SK-N-SH treated with all-trans-retinoic acid at 6 μM for 48 hours (cell line): ENCODE results near the gene USP46.

Experiments used
- ATAC-seq: fragments of 200-7000 bp; cut with Tn5 transposase; 3 replicates; pipeline ENCODE4 v1.9.1; 2020; ENCODE audit warnings: mild to moderate bottlenecking, moderate library complexity
- ARNTL ChIP-seq: fragments of 450-650 bp; formaldehyde crosslinking; IDR thresholded peaks from 2 replicates; pipeline ENCODE4 v1.5.0; 2020; ENCODE audit warnings: low read depth, mild to moderate bottlenecking, moderate library complexity, borderline replicate concordance
- BACH2 ChIP-seq: fragments of 250-450 bp; sonication (Bioruptor Pico); IDR thresholded peaks from 2 replicates; pipeline ENCODE4 v1.9.0; 2021; ENCODE audit warnings: mild to moderate bottlenecking, borderline replicate concordance
- CREB5 ChIP-seq: fragments of 250-450 bp; sonication (Bioruptor Pico); IDR thresholded peaks from 2 replicates; pipeline ENCODE4 v1.5.1; 2020; ENCODE audit warnings: low read depth, mild to moderate bottlenecking, moderate library complexity
- CSDC2 ChIP-seq: fragments of 250-450 bp; sonication (Bioruptor Pico); IDR thresholded peaks from 2 replicates; pipeline ENCODE4 v1.5.0; 2020; ENCODE audit warnings: mild to moderate bottlenecking, moderate library complexity
- ESRRG ChIP-seq: fragments of 250-450 bp; sonication (Bioruptor Pico); IDR thresholded peaks from 2 replicates; pipeline ENCODE4 v1.6.1; 2021; ENCODE audit warnings: mild to moderate bottlenecking
- GLIS3 ChIP-seq: fragments of 250-450 bp; sonication (Bioruptor Pico); IDR thresholded peaks from 2 replicates; pipeline ENCODE4 v1.5.0; 2020; ENCODE audit warnings: mild to moderate bottlenecking, moderate library complexity
- ISL1 ChIP-seq: fragments of 250-450 bp; sonication (Bioruptor Pico); IDR thresholded peaks from 2 replicates; pipeline ENCODE4 v2.1.2; 2022; ENCODE audit warnings: mild to moderate bottlenecking, moderate library complexity
- OSR1 ChIP-seq: fragments of 250-450 bp; sonication (Bioruptor Pico); IDR thresholded peaks from 2 replicates; pipeline ENCODE4 v1.8.0; 2022; ENCODE audit warnings: moderate library complexity, mild to moderate bottlenecking, inconsistent platforms
- PATZ1 ChIP-seq: fragments of 250-450 bp; sonication (Bioruptor Pico); IDR thresholded peaks from 2 replicates; pipeline ENCODE4 v1.8.0; 2020; ENCODE audit warnings: mild to moderate bottlenecking, moderate library complexity, borderline replicate concordance
- POU6F1 ChIP-seq: fragments of 250-450 bp; sonication (Bioruptor Pico); IDR thresholded peaks from 2 replicates; pipeline ENCODE4 v1.8.0; 2021; ENCODE audit warnings: low read depth, mild to moderate bottlenecking, moderate library complexity, borderline replicate concordance
- PPARA ChIP-seq: fragments of 250-450 bp; sonication (Bioruptor Pico); IDR thresholded peaks from 2 replicates; pipeline ENCODE4 v1.5.0; 2020; ENCODE audit warnings: mild to moderate bottlenecking, borderline replicate concordance
- RARB ChIP-seq: fragments of 250-450 bp; sonication (Bioruptor Pico); IDR thresholded peaks from 2 replicates; pipeline ENCODE4 v1.8.0; 2021; ENCODE audit warnings: mild to moderate bottlenecking, moderate library complexity
- TCF4 ChIP-seq: fragments of 250-450 bp; sonication (Bioruptor Pico); IDR thresholded peaks from 2 replicates; pipeline ENCODE4 v1.8.0; 2021; ENCODE audit warnings: mild to moderate bottlenecking, moderate library complexity, borderline replicate concordance
- TOX ChIP-seq: fragments of 250-450 bp; sonication (Bioruptor Pico); IDR thresholded peaks from 2 replicates; pipeline ENCODE4 v1.8.0; 2021; ENCODE audit warnings: mild to moderate bottlenecking, moderate library complexity, borderline replicate concordance
- ZC3H10 ChIP-seq: fragments of 250-450 bp; sonication (Bioruptor Pico); IDR thresholded peaks from 2 replicates; pipeline ENCODE4 v1.5.1; 2021; ENCODE audit warnings: mild to moderate bottlenecking, moderate library complexity
- ZFP3 ChIP-seq: fragments of 250-450 bp; sonication (Bioruptor Pico); IDR thresholded peaks from 2 replicates; pipeline ENCODE4 v1.5.0; 2020; ENCODE audit warnings: mild to moderate bottlenecking, moderate library complexity
- ZFP30 ChIP-seq: fragments of 450-650 bp; formaldehyde crosslinking; IDR thresholded peaks from 2 replicates; pipeline ENCODE4 v1.5.0; 2022; ENCODE audit warnings: mild to moderate bottlenecking, moderate library complexity
- ZNF565 ChIP-seq: fragments of 450-650 bp; formaldehyde crosslinking; conservative IDR thresholded peaks from 2 replicates; pipeline ENCODE4 v1.5.0; 2020; ENCODE audit warnings: low read depth, mild to moderate bottlenecking, moderate library complexity
- ZNF70 ChIP-seq: fragments of 450-650 bp; formaldehyde crosslinking; IDR thresholded peaks from 2 replicates; pipeline ENCODE4 v1.5.0; 2020; ENCODE audit warnings: mild to moderate bottlenecking, moderate library complexity
- ZNF8 ChIP-seq: fragments of 450-650 bp; formaldehyde crosslinking; IDR thresholded peaks from 2 replicates; pipeline ENCODE4 v1.5.0; 2020; ENCODE audit warnings: mild to moderate bottlenecking, moderate library complexity
- TF ChIP-seq, protein P1 (sequence below): fragments of 250-450 bp; sonication (Bioruptor Pico); IDR thresholded peaks from 2 replicates; pipeline ENCODE4 v1.5.1; 2021; ENCODE audit warnings: mild to moderate bottlenecking, moderate library complexity

The USP46 gene

GRCh38 chr4:52661966-52662690 is 3.0 kb upstream of the USP46 start (continued):
- no peak for TF ChIP-seq BACH2 (CRISPR knock-in tag)
- TF ChIP-seq PATZ1 (CRISPR knock-in tag), result no peak
- no peak for TF ChIP-seq ISL1 (CRISPR knock-in tag)
- TF ChIP-seq PPARA (CRISPR knock-in tag), result no peak
- no peak for TF ChIP-seq ZNF8 (CRISPR knock-in tag)
- TF ChIP-seq CSDC2 (CRISPR knock-in tag), result no peak
- TF ChIP-seq RARB (CRISPR knock-in tag), result no peak
- no peak for TF ChIP-seq TCF4 (CRISPR knock-in tag)
- TF ChIP-seq OSR1, result no peak
- no peak for TF ChIP-seq ZNF565
- no peak for TF ChIP-seq CREB5 (CRISPR knock-in tag)

GRCh38 chr4:52660643-52661042 is 1.5 kb upstream of the USP46 start:
- no peak for TF ChIP-seq POU6F1
- TF ChIP-seq ZC3H10 (CRISPR knock-in tag), result no peak
- TF ChIP-seq TCF4 (CRISPR knock-in tag), result no peak
- TF ChIP-seq GLIS3 (CRISPR knock-in tag), result no peak
- no peak for TF ChIP-seq ESRRG (CRISPR knock-in tag)
- no peak for TF ChIP-seq TOX (CRISPR knock-in tag)

GRCh38 chr4:52659722-52660261 is 691 bp upstream of the USP46 start:
- TF ChIP-seq POU6F1 (no peak), ZNF70 (CRISPR knock-in tag) (no peak), ZFP30 (CRISPR knock-in tag) (no peak), ESRRG (CRISPR knock-in tag) (no peak), ZNF8 (CRISPR knock-in tag) (no peak), ISL1 (CRISPR knock-in tag) (no peak), PATZ1 (CRISPR knock-in tag) (no peak), TCF4 (CRISPR knock-in tag) (no peak), ZNF565 (no peak)
- ATAC-seq, result peak; percentile 24

More at GRCh38 chr4:52660643-52661042, 1.5 kb upstream of the USP46 start:
- ATAC-seq, result no peak

GRCh38 chr4:52658641-52659000 is 480 bp downstream of the USP46 start:
- no peak for ATAC-seq
- TF ChIP-seq ZFP30 (CRISPR knock-in tag) (no peak), OSR1 (no peak), ARNTL (no peak), POU6F1 (no peak), PATZ1 (CRISPR knock-in tag) (no peak), PPARA (CRISPR knock-in tag) (no peak), CSDC2 (CRISPR knock-in tag) (no peak), ZFP3 (no peak), ZC3H10 (CRISPR knock-in tag) (no peak), ZNF8 (CRISPR knock-in tag) (no peak), TOX (CRISPR knock-in tag) (no peak)
- TF ChIP-seq, protein P1, sequence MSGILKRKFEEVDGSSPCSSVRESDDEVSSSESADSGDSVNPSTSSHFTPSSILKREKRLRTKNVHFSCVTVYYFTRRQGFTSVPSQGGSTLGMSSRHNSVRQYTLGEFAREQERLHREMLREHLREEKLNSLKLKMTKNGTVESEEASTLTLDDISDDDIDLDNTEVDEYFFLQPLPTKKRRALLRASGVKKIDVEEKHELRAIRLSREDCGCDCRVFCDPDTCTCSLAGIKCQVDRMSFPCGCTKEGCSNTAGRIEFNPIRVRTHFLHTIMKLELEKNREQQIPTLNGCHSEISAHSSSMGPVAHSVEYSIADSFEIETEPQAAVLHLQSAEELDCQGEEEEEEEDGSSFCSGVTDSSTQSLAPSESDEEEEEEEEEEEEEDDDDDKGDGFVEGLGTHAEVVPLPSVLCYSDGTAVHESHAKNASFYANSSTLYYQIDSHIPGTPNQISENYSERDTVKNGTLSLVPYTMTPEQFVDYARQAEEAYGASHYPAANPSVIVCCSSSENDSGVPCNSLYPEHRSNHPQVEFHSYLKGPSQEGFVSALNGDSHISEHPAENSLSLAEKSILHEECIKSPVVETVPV (CRISPR knock-in tag), result no peak
